Hepatocyte (in vitro differentiated cells): Measurements from ENCODE around the gene FBXL17. TPM values are rescaled to one million over a fixed set of nuclear protein-coding genes. Genes with fewer than 3 reads are reported as not detected.

Experiments
- DNase-seq: peaks from one replicate; pipeline ENCODE4 v3.0.0-alpha.2; 2016; ENCODE audit warnings: low spot score
- H2AFZ ChIP-seq: fragments of 200-600 bp; sonication (generic); 2 replicates; pipeline ENCODE4 v1.6.0; 2016; ENCODE audit warnings: antibody characterized with exemption, mild to moderate bottlenecking
- H3K27ac ChIP-seq: fragments of 200-600 bp; sonication (generic); 2 replicates; pipeline ENCODE4 v1.5.1; 2016; ENCODE audit warnings: mild to moderate bottlenecking
- H3K27me3 ChIP-seq: fragments of 200-600 bp; sonication (generic); 2 replicates; pipeline ENCODE4 v1.6.1; 2016
- H3K36me3 ChIP-seq: fragments of 200-600 bp; sonication (generic); replicated peaks from 2 replicates; pipeline ENCODE4 v1.5.1; 2016; ENCODE audit warnings: low read depth; ENCODE audit not compliant: insufficient read depth
- H3K4me1 ChIP-seq: fragments of 200-600 bp; sonication (generic); 2 replicates; pipeline ENCODE4 v1.5.1; 2016; ENCODE audit warnings: mild to moderate bottlenecking, moderate library complexity; ENCODE audit not compliant: insufficient read depth
- H3K4me2 ChIP-seq: fragments of 200-600 bp; sonication (generic); 2 replicates; pipeline ENCODE4 v1.6.0; 2016
- H3K4me3 ChIP-seq: fragments of 200-600 bp; sonication (generic); 2 replicates; pipeline ENCODE4 v1.5.1; 2016; ENCODE audit warnings: mild to moderate bottlenecking
- H3K79me2 ChIP-seq: fragments of 200-600 bp; sonication (generic); 2 replicates; pipeline ENCODE4 v1.6.0; 2017; ENCODE audit warnings: mild to moderate bottlenecking
- H3K9me2 ChIP-seq: fragments of 200-600 bp; sonication (generic); replicated peaks from 2 replicates; pipeline ENCODE4 v1.6.0; 2017; ENCODE audit warnings: mild to moderate bottlenecking; ENCODE audit not compliant: insufficient read depth
- H3K9me3 ChIP-seq: fragments of 200-600 bp; sonication (generic); 2 replicates; pipeline ENCODE4 v1.5.1; 2016; ENCODE audit warnings: low read depth, mild to moderate bottlenecking
- H4K20me1 ChIP-seq: fragments of 200-600 bp; sonication (generic); 2 replicates; pipeline ENCODE4 v1.6.0; 2016; ENCODE audit warnings: mild to moderate bottlenecking; ENCODE audit not compliant: insufficient read depth, poor library complexity, severe bottlenecking
- CTCF ChIP-seq: fragments of 200-600 bp; sonication (generic); IDR thresholded peaks from 2 replicates; pipeline ENCODE4 v1.5.1; 2016; ENCODE audit warnings: antibody characterized with exemption, mild to moderate bottlenecking; ENCODE audit not compliant: poor library complexity
- EZH2 ChIP-seq: fragments of 200-600 bp; sonication (generic); IDR thresholded peaks from 2 replicates; pipeline ENCODE4 v1.6.1; 2016; ENCODE audit warnings: antibody characterized with exemption, mild to moderate bottlenecking, borderline replicate concordance
- EZH2phosphoT487 ChIP-seq: fragments of 200-600 bp; sonication (generic); IDR thresholded peaks from one replicate; pipeline ENCODE4 v1.6.1; 2018; ENCODE audit warnings: antibody characterized with exemption, mild to moderate bottlenecking, low read depth, moderate library complexity; ENCODE audit not compliant: unreplicated experiment, severe bottlenecking
- WGBS: methylation state at CpG from one replicate; pipeline ENCODE4 v1.1.6; 2016; ENCODE audit warnings: low lambda C conversion rate; ENCODE audit errors: missing lambda C conversion rate; 5-methylcytosine and 5-hydroxymethylcytosine counted together
- polyA plus RNA-seq: library from polyadenylated mRNA; unstranded; fragments of >200 nt; fragmentation: Nextera tagmentation; extraction: Ambion mirVana; gene quantifications from 2 replicates; pipeline ENCODE4 v1.2.1, GENCODE V29; 2016
- total RNA-seq: library from RNA; depleted of rRNA; stranded (reverse); fragments of >200 nt; gene quantifications from 2 replicates; pipeline ENCODE4 v1.2.3, GENCODE V29; 2014

The FBXL17 gene
- total and polyA plus RNA-seq, 2 experiments from 2014 or later = 12.5 to 18.2 TPM

GRCh38 chr5:108371263-108371662 is 10.6 kb downstream of the FBXL17 start:
- no peak for TF ChIP-seq EZH2phosphoT487
- TF ChIP-seq EZH2 = no peak
- TF ChIP-seq CTCF = no peak
- Histone ChIP-seq H3K27me3 (no peaks in the 10 kb centered on the region), H3K79me2 (peaks cover 74% of the 10 kb centered on the region), H2AFZ (no peak overlapping the region), H3K27ac (no peak overlapping the region), H3K36me3 (no peaks in the 10 kb centered on the region), H3K4me2 (no peak overlapping the region), H3K9me2 (no peaks in the 10 kb centered on the region), H3K4me3 (no peak overlapping the region), H3K4me1 (peaks cover 11% of the 10 kb centered on the region), H4K20me1 (no peaks in the 10 kb centered on the region), H3K9me3 (peaks cover 5% of the 10 kb centered on the region)
- 88% methylated on average over 2 of the region's 2 CpGs for WGBS
- no peak for DNase-seq

DNA sequence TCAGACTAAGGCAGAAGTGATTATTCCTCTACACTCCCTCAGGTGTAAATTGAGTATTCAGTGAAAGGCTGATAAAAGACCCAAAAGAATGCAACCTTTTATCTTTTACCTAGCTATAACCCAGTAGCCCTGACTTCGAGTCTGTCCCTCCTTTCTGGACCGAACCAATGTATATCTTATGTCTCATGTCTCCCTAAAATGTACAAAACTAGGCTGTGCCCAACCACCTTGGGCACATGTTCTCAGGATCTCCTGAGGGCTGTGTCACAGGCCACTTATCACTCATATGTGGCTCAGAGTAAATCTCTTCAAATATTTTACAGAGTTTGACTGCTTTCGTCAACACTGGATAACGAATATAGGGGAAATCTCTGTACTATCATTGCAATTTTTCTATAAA is 12.7 kb downstream of the FBXL17 start:
- H4K20me1 ChIP-seq = no peaks in the 10 kb centered on the region
- peaks cover 5% of the 10 kb centered on the region for H3K9me3 ChIP-seq
- peaks cover 11% of the 10 kb centered on the region for H3K4me1 ChIP-seq
- no peak for DNase-seq
- H3K9me2 ChIP-seq = no peaks in the 10 kb centered on the region
- H2AFZ ChIP-seq = no peak overlapping the region
- no peaks in the 10 kb centered on the region for H3K27me3 ChIP-seq
- no peaks in the 10 kb centered on the region for H3K36me3 ChIP-seq
- WGBS = 77% methylated on average over 4 of the region's 4 CpGs
- no peak overlapping the region for H3K4me2 ChIP-seq
- H3K27ac ChIP-seq = no peak overlapping the region
- H3K4me3 ChIP-seq = no peak overlapping the region
- TF ChIP-seq CTCF (no peak), EZH2phosphoT487 (no peak), EZH2 (no peak)
- peaks cover 58% of the 10 kb centered on the region for H3K79me2 ChIP-seq

DNA sequence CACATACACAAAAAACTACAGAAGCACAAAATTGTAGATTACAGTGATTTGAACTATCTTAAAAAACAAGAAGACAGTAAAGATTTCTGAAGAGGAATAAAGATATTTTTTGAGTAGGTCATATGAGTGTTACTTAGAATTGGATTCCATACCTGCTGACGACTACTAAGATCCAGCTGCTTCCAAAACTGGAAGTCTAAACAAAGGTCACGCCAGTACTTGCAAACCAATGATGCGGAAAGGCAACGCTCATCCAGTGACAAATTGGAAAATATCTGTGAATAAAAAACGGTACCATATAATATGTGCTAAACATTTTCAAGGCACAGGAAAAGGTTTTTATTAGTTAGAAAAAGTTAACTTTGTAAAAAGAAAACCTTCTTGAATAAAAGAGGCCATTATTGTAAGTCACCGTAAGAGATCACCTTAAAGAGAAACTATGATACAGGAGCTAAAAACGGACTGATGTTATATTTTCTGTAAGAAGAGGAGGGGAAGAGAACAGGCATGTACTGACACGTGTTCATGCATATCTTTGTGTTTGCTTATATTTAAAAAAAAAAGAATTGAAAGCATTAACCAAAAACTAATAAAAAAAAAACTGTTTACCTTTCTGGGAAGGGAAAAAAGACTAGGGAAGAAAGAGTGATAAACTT is 14.1 kb downstream of the FBXL17 start:
- DNase-seq = no peak
- peak overlapping the region; percentile 19 for H3K27ac ChIP-seq
- no peaks in the 10 kb centered on the region for H3K27me3 ChIP-seq
- peaks cover 11% of the 10 kb centered on the region for H3K4me1 ChIP-seq
- no peak for TF ChIP-seq CTCF
- TF ChIP-seq EZH2phosphoT487 = no peak
- TF ChIP-seq EZH2 = no peak
- peaks cover 5% of the 10 kb centered on the region for H3K9me3 ChIP-seq
- H3K36me3 ChIP-seq = no peaks in the 10 kb centered on the region
- H2AFZ ChIP-seq = no peak overlapping the region
- H3K4me2 ChIP-seq = peak overlapping the region; percentile 23
- peaks cover 47% of the 10 kb centered on the region for H3K79me2 ChIP-seq
- WGBS = 82% methylated on average over 8 of the region's 8 CpGs
- no peaks in the 10 kb centered on the region for H3K9me2 ChIP-seq
- H4K20me1 ChIP-seq = no peaks in the 10 kb centered on the region
- H3K4me3 ChIP-seq = no peak overlapping the region

GRCh38 chr5:108366500-108366899 is 15.4 kb downstream of the FBXL17 start:
- Histone ChIP-seq H3K9me3 (no peaks in the 10 kb centered on the region), H4K20me1 (no peaks in the 10 kb centered on the region), H3K9me2 (no peaks in the 10 kb centered on the region), H3K4me1 (peaks cover 11% of the 10 kb centered on the region), H3K27me3 (no peaks in the 10 kb centered on the region), H3K36me3 (no peaks in the 10 kb centered on the region), H3K27ac (peak overlapping the region; percentile 2), H2AFZ (no peak overlapping the region), H3K4me3 (no peak overlapping the region), H3K4me2 (no peak overlapping the region), H3K79me2 (peaks cover 34% of the 10 kb centered on the region)
- TF ChIP-seq EZH2phosphoT487 (no peak), EZH2 (no peak), CTCF (no peak)
- WGBS = 65% methylated on average over 2 of the region's 2 CpGs
- DNase-seq = no peak
